ENCODE measurements around the gene TAF4.

GRCh38 chr20:62097881-62098407 lies 32.3 kb upstream of the TAF4 start:
- TF ChIP-seq CTCF (IDR thresholded peaks at IDR 0.05) (no peak), POLR2A (IDR thresholded peaks at IDR 0.05) (no peak)

Measured in testis (tissue), 2 donors.